ENCODE measurements around the gene SEC63. TPM values are rescaled to one million over a fixed set of nuclear protein-coding genes. Genes with fewer than 3 reads are reported as not detected.
"Not testable (repeated sequence)": the region's sequence is repeated elsewhere in the genome, so short reads cannot be mapped to it uniquely, and the experiment has no call there.

SEC63 gene
- total RNA-seq, 1 experiment from 2014 or later = 97.6 TPM

- TF ChIP-seq ZSCAN18 (CRISPR knock-in tag; IDR thresholded peaks at IDR 0.05) = no peak
- no peak for TF ChIP-seq SP1 (CRISPR knock-in tag; conservative IDR thresholded peaks at IDR 0.05)
These were observed 21.7 kb downstream of the SEC63 start (continued) for GRCh38 chr6:107936162-107936909.

- Mint-ChIP-seq H3K36me3 (peaks cover 54% of the 10 kb centered on the region), H3K9me3 (peaks cover 44% of the 10 kb centered on the region)
These were observed 23.8 kb downstream of the SEC63 start for GRCh38 chr6:107934229-107934628.

GRCh38 chr6:107932580-107932979 is 25.4 kb downstream of the SEC63 start:
- no peak for DNase-seq (ENCODE audit: low spot score)
- Mint-ChIP-seq H3K9me3 (peaks cover 41% of the 10 kb centered on the region), H3K4me1 (no peaks in the 10 kb centered on the region), H3K36me3 (peaks cover 61% of the 10 kb centered on the region), H3K27ac (no peak overlapping the region), H3K4me3 (no peak overlapping the region), H3K27me3 (ENCODE audit: low read depth) (peaks cover 4% of the 10 kb centered on the region; the same call in 1 of the 2 replicates)
- no peak for TF ChIP-seq SMAD3 (CRISPR knock-in tag; IDR thresholded peaks at IDR 0.05; ENCODE audit: borderline replicate concordance)
- no peak for TF ChIP-seq JAZF1 (CRISPR knock-in tag; IDR thresholded peaks at IDR 0.05)
- no peak for TF ChIP-seq ZNF512 (CRISPR knock-in tag; IDR thresholded peaks at IDR 0.05; ENCODE audit: borderline replicate concordance)
- TF ChIP-seq EMX1 (CRISPR knock-in tag; IDR thresholded peaks at IDR 0.05) = no peak
- no peak for TF ChIP-seq MAX (CRISPR knock-in tag; IDR thresholded peaks at IDR 0.05)
- no peak for TF ChIP-seq ZNF232 (CRISPR knock-in tag; IDR thresholded peaks at IDR 0.05)
- TF ChIP-seq NR2C2 (CRISPR knock-in tag; IDR thresholded peaks at IDR 0.05) = no peak
- ChIA-PET POLR2A (no interaction called here), CTCF (no interaction called here)
- no peak for ATAC-seq

More at GRCh38 chr6:107934229-107934628, 23.8 kb downstream of the SEC63 start:
- POLR2A ChIA-PET; ATAC-seq; H3K27me3 Mint-ChIP-seq (ENCODE audit: low read depth); DNase-seq (ENCODE audit: low spot score); H3K27ac Mint-ChIP-seq; CTCF ChIA-PET; H3K4me1 Mint-ChIP-seq; H3K4me3 Mint-ChIP-seq: not testable (repeated sequence)

- Mint-ChIP-seq H3K27me3 (ENCODE audit: low read depth) (peaks cover 4% of the 10 kb centered on the region; the same call in 1 of the 2 replicates), H3K36me3 (peaks cover 60% of the 10 kb centered on the region), H3K9me3 (peaks cover 38% of the 10 kb centered on the region), H3K27ac (no peak overlapping the region), H3K4me1 (no peaks in the 10 kb centered on the region), H3K4me3 (no peak overlapping the region)
- no peak for DNase-seq (ENCODE audit: low spot score)
- TF ChIP-seq SMAD3 (CRISPR knock-in tag; IDR thresholded peaks at IDR 0.05; ENCODE audit: borderline replicate concordance) = no peak
- TF ChIP-seq NFATC4 (CRISPR knock-in tag; IDR thresholded peaks at IDR 0.05) = no peak
- TF ChIP-seq ZNF671 (CRISPR knock-in tag; IDR thresholded peaks at IDR 0.05) = no peak
- no peak for ATAC-seq
- ChIA-PET CTCF (no interaction called here), POLR2A (no interaction called here)
These were observed 26.1 kb downstream of the SEC63 start for GRCh38 chr6:107931894-107932293.

- DNase-seq (ENCODE audit: low spot score) (no peak), ATAC-seq (no peak)
- Mint-ChIP-seq H3K4me1 (no peaks in the 10 kb centered on the region), H3K9me3 (peaks cover 42% of the 10 kb centered on the region), H3K27me3 (ENCODE audit: low read depth) (peaks cover 4% of the 10 kb centered on the region; the same call in 1 of the 2 replicates), H3K27ac (no peak overlapping the region), H3K4me3 (no peak overlapping the region), H3K36me3 (peaks cover 69% of the 10 kb centered on the region)
- CTCF ChIA-PET = no interaction called here
- POLR2A ChIA-PET = no interaction called here
- no peak for TF ChIP-seq PRDM15 (CRISPR knock-in tag; IDR thresholded peaks at IDR 0.05)
- TF ChIP-seq CTCF (IDR thresholded peaks at IDR 0.05) = no peak
- no peak for TF ChIP-seq KAT7 (CRISPR knock-in tag; IDR thresholded peaks at IDR 0.05; ENCODE audit: borderline replicate concordance)
- no peak for TF ChIP-seq ZMAT4 (CRISPR knock-in tag; IDR thresholded peaks at IDR 0.05)
- no peak for TF ChIP-seq FOXP1 (CRISPR knock-in tag; IDR thresholded peaks at IDR 0.05; ENCODE audit: borderline replicate concordance)
- TF ChIP-seq CDX4 (CRISPR knock-in tag; IDR thresholded peaks at IDR 0.05; ENCODE audit: borderline replicate concordance) = no peak
These were observed 29.0 kb downstream of the SEC63 start for GRCh38 chr6:107928984-107929383.
